Liver (tissue), 9 donors: ENCODE measurements around the gene TAGLN. TPM values are rescaled to one million over a fixed set of nuclear protein-coding genes. Genes with fewer than 3 reads are reported as not detected.

Experiments used
- DNase-seq: peaks from one replicate; pipeline ENCODE4 v3.0.0-alpha.2; 2017; ENCODE audit warnings: low spot score
- H3K27ac ChIP-seq, 2 donors: one replicate each; pipeline ENCODE4 v1.7.0; 2013; ENCODE audit warnings: inconsistent platforms in 2 of 2, low read length in 2 of 2, control low read depth in 1 of 2, low read depth in 1 of 2, mild to moderate bottlenecking in 1 of 2
- H3K27me3 ChIP-seq, 4 donors: one replicate each; pipeline versions ENCODE4 v1.6.1 to v1.7.0; 2013; ENCODE audit warnings: low read length in 3 of 4, inconsistent platforms in 1 of 4, mild to moderate bottlenecking in 1 of 4, moderate library complexity in 1 of 4; ENCODE audit not compliant: control insufficient read depth in 4 of 4, insufficient read depth in 4 of 4
- H3K36me3 ChIP-seq, 4 donors: one replicate each; pipeline versions ENCODE4 v1.6.1 to v1.7.0; 2013; ENCODE audit warnings: low read length in 3 of 4, mild to moderate bottlenecking in 3 of 4, low read depth in 1 of 4, moderate library complexity in 1 of 4; ENCODE audit not compliant: control insufficient read depth in 4 of 4, insufficient read depth in 3 of 4
- H3K4me1 ChIP-seq, 4 donors: one replicate each; pipeline versions ENCODE4 v1.6.1 to v1.7.0; 2013; ENCODE audit warnings: low read length in 3 of 4, mild to moderate bottlenecking in 3 of 4, moderate library complexity in 1 of 4; ENCODE audit not compliant: control insufficient read depth in 4 of 4, insufficient read depth in 4 of 4
- H3K4me3 ChIP-seq, 3 donors: one replicate each; pipeline versions ENCODE4 v1.6.1 to v1.7.0; 2013; ENCODE audit warnings: low read length in 3 of 3, control low read depth in 1 of 3, low read depth in 1 of 3, mild to moderate bottlenecking in 1 of 3
- H3K9ac ChIP-seq, 2 donors: one replicate each; pipeline ENCODE4 v1.7.0; 2013; ENCODE audit warnings: low read length in 2 of 2, mild to moderate bottlenecking in 2 of 2, moderate library complexity in 2 of 2, control low read depth in 1 of 2, low read depth in 1 of 2
- H3K9me3 ChIP-seq, 4 donors: one replicate each; pipeline versions ENCODE4 v1.6.1 to v1.7.0; 2013; ENCODE audit warnings: low read length in 3 of 4; ENCODE audit not compliant: control insufficient read depth in 4 of 4
- ATF3 ChIP-seq: IDR thresholded peaks from 2 replicates; pipeline ENCODE4 v1.6.1; 2016; ENCODE audit warnings: antibody characterized with exemption
- CTCF ChIP-seq: fragments of 150-350 bp; IDR thresholded peaks from 2 replicates; pipeline ENCODE4 v1.5.1; 2017; ENCODE audit warnings: improper control_type of control experiment, low read depth, low read length; ENCODE audit not compliant: missing input control
- FOXA1 ChIP-seq: IDR thresholded peaks from 2 replicates; pipeline ENCODE4 v1.6.1; 2016; ENCODE audit warnings: antibody characterized with exemption
- FOXA2 ChIP-seq: IDR thresholded peaks from 2 replicates; pipeline ENCODE4 v1.6.1; 2016; ENCODE audit warnings: antibody characterized with exemption
- GABPA ChIP-seq, 2 donors: IDR thresholded peaks in 1 of 2; conservative IDR thresholded peaks in 1 of 2; 2 replicates each; pipeline ENCODE4 v1.6.1; 2016; ENCODE audit warnings: antibody characterized with exemption in 2 of 2, mild to moderate bottlenecking in 1 of 2, moderate library complexity in 1 of 2
- HNF4A ChIP-seq, 2 donors: conservative IDR thresholded peaks; 2 replicates each; pipeline ENCODE4 v1.6.1; 2016; ENCODE audit warnings: antibody characterized with exemption in 2 of 2, mild to moderate bottlenecking in 2 of 2
- JUND ChIP-seq, 2 donors: IDR thresholded peaks; 2 replicates each; pipeline ENCODE4 v1.6.1; 2016; ENCODE audit warnings: antibody characterized with exemption in 2 of 2
- NR2F2 ChIP-seq: IDR thresholded peaks from 2 replicates; pipeline ENCODE4 v1.6.1; 2016; ENCODE audit warnings: antibody characterized with exemption
- RAD21 ChIP-seq, 2 donors: IDR thresholded peaks; 2 replicates each; pipeline ENCODE4 v1.6.1; 2016; ENCODE audit warnings: antibody characterized with exemption in 2 of 2, mild to moderate bottlenecking in 2 of 2
- RXRA ChIP-seq, 2 donors: IDR thresholded peaks; 2 replicates each; pipeline ENCODE4 v1.6.1; 2017 to 2018; ENCODE audit warnings: antibody characterized with exemption in 2 of 2, mild to moderate bottlenecking in 1 of 2
- SP1 ChIP-seq: IDR thresholded peaks from 2 replicates; pipeline ENCODE4 v1.6.1; 2018; ENCODE audit warnings: antibody characterized with exemption, mild to moderate bottlenecking
- TAF1 ChIP-seq: conservative IDR thresholded peaks from 2 replicates; pipeline ENCODE4 v1.6.1; 2016; ENCODE audit warnings: antibody characterized with exemption, mild to moderate bottlenecking
- WGBS: extraction: QIAGEN DNeasy Blood & Tissue Kit; methylation state at CpG from one replicate; pipeline ENCODE4 v1.1.7; 2013; 5-methylcytosine and 5-hydroxymethylcytosine counted together
- polyA plus RNA-seq, 2 donors: library from polyadenylated mRNA; stranded (reverse) in 1 of 2; unstranded in 1 of 2; fragments of 200-250 nt in 1 of 2; fragments of >200 nt in 1 of 2; fragmentation: Nextera tagmentation in 1 of 2; extraction: Ambion mirVana in 1 of 2; gene quantifications; one replicate each; pipeline versions ENCODE4 v1.2.1 to v1.2.3, GENCODE V29; 2013 to 2015
- total RNA-seq, 2 donors: library from RNA; depleted of rRNA; stranded (reverse); fragments of >200 nt; gene quantifications; one replicate each; pipeline ENCODE4 v1.2.3, GENCODE V29; 2014
- TF ChIP-seq, protein P1 (sequence below): IDR thresholded peaks from 2 replicates; pipeline ENCODE4 v1.6.1; 2016; ENCODE audit warnings: antibody characterized with exemption, mild to moderate bottlenecking
- TF ChIP-seq, protein P2 (sequence below): IDR thresholded peaks from 2 replicates; pipeline ENCODE4 v1.6.1; 2016; ENCODE audit warnings: antibody characterized with exemption
- TF ChIP-seq, protein P3 (sequence below): IDR thresholded peaks from 2 replicates; pipeline ENCODE4 v1.6.1; 2016; ENCODE audit warnings: antibody characterized with exemption
- donor health status: healthy.
- donor health status: healthy.
- donor health status: healthy.
- donor health status: healthy.
- donor health status: healthy.

The TAGLN gene
- total and polyA plus RNA-seq, 4 donors: 7.4 to 309 (median 96.2) TPM

DNA sequence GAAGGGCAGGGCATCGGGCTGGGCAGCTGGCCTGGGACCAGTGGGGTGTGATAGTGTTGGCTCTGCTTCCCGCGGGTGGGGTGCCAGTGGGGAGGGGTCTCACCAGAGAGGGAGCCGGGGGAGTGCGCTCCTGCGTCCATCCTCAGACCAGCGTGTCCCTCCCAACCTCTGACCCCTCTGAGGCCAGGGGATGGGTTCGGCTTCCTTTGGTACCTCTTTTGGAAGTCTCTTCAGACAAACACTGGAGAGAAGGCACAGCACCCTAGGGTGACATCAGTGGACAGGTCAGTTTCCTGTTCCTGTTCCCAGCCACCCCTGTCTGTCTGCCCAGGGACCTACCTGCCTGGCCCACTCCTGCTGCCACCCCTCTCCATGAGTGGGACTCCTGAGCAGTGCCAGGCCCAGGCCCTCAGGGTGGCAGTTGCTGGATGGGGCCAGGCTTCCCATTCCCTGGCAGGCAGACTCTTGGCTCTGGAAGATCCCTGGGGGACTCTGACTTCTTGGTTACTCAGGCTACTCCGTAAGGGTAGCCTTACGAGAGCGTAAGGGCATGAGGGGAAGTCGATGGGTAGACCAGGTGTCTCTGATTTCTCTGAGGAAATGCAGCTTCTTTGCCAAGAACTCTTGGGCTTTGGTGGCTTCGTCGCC is 2.6 kb downstream of the TAGLN start (continued):
- TF ChIP-seq ATF3: no peak
- TF ChIP-seq JUND (IDR thresholded peaks at IDR 0.05): no peak
- no peak for TF ChIP-seq HNF4A (conservative IDR thresholded peaks at IDR 0.05)
- TF ChIP-seq RAD21 (IDR thresholded peaks at IDR 0.05): no peak

DNA sequence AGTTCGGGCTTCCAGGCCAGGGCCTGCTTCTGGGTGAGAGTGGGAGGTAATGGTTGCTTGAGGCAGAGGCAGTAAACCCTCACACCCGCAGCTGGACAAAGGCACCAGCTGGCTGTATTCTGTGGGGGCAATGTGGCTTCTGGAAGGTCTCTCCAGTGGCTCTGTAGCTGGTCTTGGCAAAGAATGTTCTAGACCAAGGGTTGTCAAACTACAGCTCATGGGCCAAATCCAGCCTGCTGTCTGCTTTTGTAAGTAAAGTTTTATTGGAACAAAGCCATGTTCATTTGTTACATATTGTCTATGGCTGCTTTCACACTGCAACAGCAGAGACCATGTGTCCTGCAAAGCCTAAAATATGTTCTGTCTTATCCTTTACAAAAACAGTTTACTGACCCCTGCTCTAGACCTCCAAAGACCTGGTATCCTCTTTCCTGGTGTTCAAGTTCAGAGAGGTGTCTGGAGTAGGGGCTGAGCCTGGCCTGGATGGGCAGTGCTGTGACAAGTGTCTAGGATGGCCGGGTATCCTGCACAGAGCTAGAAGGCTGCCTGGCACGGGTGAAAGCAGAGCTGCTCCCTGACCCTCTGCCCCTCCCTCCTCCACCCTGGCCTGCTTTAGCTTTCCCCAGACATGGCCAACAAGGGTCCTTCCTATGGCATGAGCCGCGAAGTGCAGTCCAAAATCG is 3.4 kb downstream of the TAGLN start:
- TF ChIP-seq TAF1: no peak
- no peak for TF ChIP-seq HNF4A (conservative IDR thresholded peaks at IDR 0.05)
- TF ChIP-seq GABPA (IDR thresholded peaks at IDR 0.05 in 1 of 2, conservative IDR thresholded peaks at IDR 0.05 in 1 of 2): no peak
- TF ChIP-seq RAD21 (IDR thresholded peaks at IDR 0.05): no peak
- TF ChIP-seq RXRA (IDR thresholded peaks at IDR 0.05): no peak
- TF ChIP-seq SP1: no peak
- no peak for TF ChIP-seq FOXA1
- TF ChIP-seq, protein P1, sequence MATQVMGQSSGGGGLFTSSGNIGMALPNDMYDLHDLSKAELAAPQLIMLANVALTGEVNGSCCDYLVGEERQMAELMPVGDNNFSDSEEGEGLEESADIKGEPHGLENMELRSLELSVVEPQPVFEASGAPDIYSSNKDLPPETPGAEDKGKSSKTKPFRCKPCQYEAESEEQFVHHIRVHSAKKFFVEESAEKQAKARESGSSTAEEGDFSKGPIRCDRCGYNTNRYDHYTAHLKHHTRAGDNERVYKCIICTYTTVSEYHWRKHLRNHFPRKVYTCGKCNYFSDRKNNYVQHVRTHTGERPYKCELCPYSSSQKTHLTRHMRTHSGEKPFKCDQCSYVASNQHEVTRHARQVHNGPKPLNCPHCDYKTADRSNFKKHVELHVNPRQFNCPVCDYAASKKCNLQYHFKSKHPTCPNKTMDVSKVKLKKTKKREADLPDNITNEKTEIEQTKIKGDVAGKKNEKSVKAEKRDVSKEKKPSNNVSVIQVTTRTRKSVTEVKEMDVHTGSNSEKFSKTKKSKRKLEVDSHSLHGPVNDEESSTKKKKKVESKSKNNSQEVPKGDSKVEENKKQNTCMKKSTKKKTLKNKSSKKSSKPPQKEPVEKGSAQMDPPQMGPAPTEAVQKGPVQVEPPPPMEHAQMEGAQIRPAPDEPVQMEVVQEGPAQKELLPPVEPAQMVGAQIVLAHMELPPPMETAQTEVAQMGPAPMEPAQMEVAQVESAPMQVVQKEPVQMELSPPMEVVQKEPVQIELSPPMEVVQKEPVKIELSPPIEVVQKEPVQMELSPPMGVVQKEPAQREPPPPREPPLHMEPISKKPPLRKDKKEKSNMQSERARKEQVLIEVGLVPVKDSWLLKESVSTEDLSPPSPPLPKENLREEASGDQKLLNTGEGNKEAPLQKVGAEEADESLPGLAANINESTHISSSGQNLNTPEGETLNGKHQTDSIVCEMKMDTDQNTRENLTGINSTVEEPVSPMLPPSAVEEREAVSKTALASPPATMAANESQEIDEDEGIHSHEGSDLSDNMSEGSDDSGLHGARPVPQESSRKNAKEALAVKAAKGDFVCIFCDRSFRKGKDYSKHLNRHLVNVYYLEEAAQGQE: no peak
- no peak for TF ChIP-seq NR2F2
- TF ChIP-seq CTCF: no peak
- TF ChIP-seq, protein P2, sequence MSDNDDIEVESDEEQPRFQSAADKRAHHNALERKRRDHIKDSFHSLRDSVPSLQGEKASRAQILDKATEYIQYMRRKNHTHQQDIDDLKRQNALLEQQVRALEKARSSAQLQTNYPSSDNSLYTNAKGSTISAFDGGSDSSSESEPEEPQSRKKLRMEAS: no peak
- TF ChIP-seq, protein P3, sequence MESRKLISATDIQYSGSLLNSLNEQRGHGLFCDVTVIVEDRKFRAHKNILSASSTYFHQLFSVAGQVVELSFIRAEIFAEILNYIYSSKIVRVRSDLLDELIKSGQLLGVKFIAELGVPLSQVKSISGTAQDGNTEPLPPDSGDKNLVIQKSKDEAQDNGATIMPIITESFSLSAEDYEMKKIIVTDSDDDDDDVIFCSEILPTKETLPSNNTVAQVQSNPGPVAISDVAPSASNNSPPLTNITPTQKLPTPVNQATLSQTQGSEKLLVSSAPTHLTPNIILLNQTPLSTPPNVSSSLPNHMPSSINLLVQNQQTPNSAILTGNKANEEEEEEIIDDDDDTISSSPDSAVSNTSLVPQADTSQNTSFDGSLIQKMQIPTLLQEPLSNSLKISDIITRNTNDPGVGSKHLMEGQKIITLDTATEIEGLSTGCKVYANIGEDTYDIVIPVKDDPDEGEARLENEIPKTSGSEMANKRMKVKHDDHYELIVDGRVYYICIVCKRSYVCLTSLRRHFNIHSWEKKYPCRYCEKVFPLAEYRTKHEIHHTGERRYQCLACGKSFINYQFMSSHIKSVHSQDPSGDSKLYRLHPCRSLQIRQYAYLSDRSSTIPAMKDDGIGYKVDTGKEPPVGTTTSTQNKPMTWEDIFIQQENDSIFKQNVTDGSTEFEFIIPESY: no peak
- no peak for TF ChIP-seq JUND (IDR thresholded peaks at IDR 0.05)
- TF ChIP-seq FOXA2: no peak
- H3K9ac ChIP-seq: no peak overlapping the region
- peak overlapping the region in 1 of 2 donors; percentile 37 for H3K27ac ChIP-seq
- H3K4me1 ChIP-seq: no peaks in the 10 kb centered on the region
- H3K4me3 ChIP-seq: no peak overlapping the region
- no peak for DNase-seq
- WGBS: 90% methylated on average over 7 of the region's 7 CpGs
- peaks cover 0 to 21% (median 5%) of the 10 kb centered on the region in 4 donors for H3K36me3 ChIP-seq
- H3K9me3 ChIP-seq: no peaks in the 10 kb centered on the region
- no peaks in the 10 kb centered on the region for H3K27me3 ChIP-seq
